SK-N-SH (cell line): Measurements from ENCODE around the gene PPP3CA.

Experiments used
- CHD2 ChIP-seq: fragments of 150-350 bp; IDR thresholded peaks from 2 replicates; pipeline ENCODE4 v1.6.1; 2018; ENCODE audit warnings: low read length; ENCODE audit not compliant: partially characterized antibody
- EP300 ChIP-seq, 2 experiments: IDR thresholded peaks; 2 replicates each; pipeline versions ENCODE4 v1.4.0 to v1.6.1; 2012; ENCODE audit warnings: borderline replicate concordance in 1 of 2, low read depth in 1 of 2, low read length in 1 of 2
- MEF2A ChIP-seq: IDR thresholded peaks from 2 replicates; pipeline ENCODE4 v1.4.0; 2012; ENCODE audit warnings: low read depth, borderline replicate concordance
- POLR2AphosphoS5 ChIP-seq: IDR thresholded peaks from 2 replicates; pipeline ENCODE4 v1.6.1; 2012; ENCODE audit warnings: low read depth, low read length
- RAD21 ChIP-seq: IDR thresholded peaks from 2 replicates; pipeline ENCODE4 v1.6.1; 2012; ENCODE audit warnings: mild to moderate bottlenecking, low read length
- REST ChIP-seq: IDR thresholded peaks from 2 replicates; pipeline ENCODE4 v1.6.1; 2012; ENCODE audit warnings: mild to moderate bottlenecking, low read depth, low read length, moderate library complexity
- SIN3A ChIP-seq: IDR thresholded peaks from 2 replicates; pipeline ENCODE4 v1.6.1; 2012; ENCODE audit warnings: low read depth, mild to moderate bottlenecking, low read length, moderate library complexity, borderline replicate concordance
- SMC3 ChIP-seq: IDR thresholded peaks from 2 replicates; pipeline ENCODE4 v1.6.1; 2012; ENCODE audit warnings: low read depth, low read length, improper control_type of control experiment
- YY1 ChIP-seq: IDR thresholded peaks from 2 replicates; pipeline ENCODE4 v1.4.0; 2012; ENCODE audit warnings: low read depth, mild to moderate bottlenecking
- TF ChIP-seq, protein P1 (sequence below): fragments of 200-600 bp; sonication (generic); IDR thresholded peaks from 2 replicates; pipeline ENCODE4 v1.6.1; 2017; ENCODE audit warnings: antibody characterized with exemption, mild to moderate bottlenecking, moderate library complexity
- TF ChIP-seq, protein P2 (sequence below): fragments of 150-350 bp; IDR thresholded peaks from 2 replicates; pipeline ENCODE4 v1.6.1; 2017; ENCODE audit warnings: antibody characterized with exemption, low read length, low read depth, borderline replicate concordance

DNA sequence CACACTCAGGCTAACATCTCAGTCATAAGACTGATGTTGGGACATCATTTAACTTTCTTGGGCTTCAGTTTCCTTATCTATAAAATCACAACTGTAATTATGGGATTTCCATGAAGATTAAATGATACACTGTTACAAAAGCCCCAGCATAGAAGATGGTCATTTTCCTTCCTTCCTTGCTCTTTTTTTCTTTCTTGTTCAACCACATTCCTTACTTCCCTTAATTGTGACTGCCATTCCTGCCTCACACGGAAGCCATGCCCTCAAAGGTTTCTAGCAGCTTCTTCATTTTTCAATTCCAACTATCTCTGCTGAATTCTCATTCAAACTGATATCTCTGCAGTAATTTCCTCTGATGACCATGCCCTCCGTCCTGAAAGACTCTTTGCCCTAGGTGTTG lies 311.8 kb downstream of the PPP3CA start:
- TF ChIP-seq, protein P1, sequence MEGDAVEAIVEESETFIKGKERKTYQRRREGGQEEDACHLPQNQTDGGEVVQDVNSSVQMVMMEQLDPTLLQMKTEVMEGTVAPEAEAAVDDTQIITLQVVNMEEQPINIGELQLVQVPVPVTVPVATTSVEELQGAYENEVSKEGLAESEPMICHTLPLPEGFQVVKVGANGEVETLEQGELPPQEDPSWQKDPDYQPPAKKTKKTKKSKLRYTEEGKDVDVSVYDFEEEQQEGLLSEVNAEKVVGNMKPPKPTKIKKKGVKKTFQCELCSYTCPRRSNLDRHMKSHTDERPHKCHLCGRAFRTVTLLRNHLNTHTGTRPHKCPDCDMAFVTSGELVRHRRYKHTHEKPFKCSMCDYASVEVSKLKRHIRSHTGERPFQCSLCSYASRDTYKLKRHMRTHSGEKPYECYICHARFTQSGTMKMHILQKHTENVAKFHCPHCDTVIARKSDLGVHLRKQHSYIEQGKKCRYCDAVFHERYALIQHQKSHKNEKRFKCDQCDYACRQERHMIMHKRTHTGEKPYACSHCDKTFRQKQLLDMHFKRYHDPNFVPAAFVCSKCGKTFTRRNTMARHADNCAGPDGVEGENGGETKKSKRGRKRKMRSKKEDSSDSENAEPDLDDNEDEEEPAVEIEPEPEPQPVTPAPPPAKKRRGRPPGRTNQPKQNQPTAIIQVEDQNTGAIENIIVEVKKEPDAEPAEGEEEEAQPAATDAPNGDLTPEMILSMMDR: no peak
- no peak for TF ChIP-seq SIN3A
- TF ChIP-seq CHD2: no peak
- TF ChIP-seq, protein P2, sequence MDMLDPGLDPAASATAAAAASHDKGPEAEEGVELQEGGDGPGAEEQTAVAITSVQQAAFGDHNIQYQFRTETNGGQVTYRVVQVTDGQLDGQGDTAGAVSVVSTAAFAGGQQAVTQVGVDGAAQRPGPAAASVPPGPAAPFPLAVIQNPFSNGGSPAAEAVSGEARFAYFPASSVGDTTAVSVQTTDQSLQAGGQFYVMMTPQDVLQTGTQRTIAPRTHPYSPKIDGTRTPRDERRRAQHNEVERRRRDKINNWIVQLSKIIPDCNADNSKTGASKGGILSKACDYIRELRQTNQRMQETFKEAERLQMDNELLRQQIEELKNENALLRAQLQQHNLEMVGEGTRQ: no peak
- no peak for TF ChIP-seq RAD21
- no peak for TF ChIP-seq POLR2AphosphoS5
- TF ChIP-seq MEF2A: no peak
- no peak for TF ChIP-seq YY1
- no peak for TF ChIP-seq SMC3
- no peak for TF ChIP-seq EP300 (IDR thresholded peaks at IDR 0.05; ENCODE audit: borderline replicate concordance in 1 of 2, low read depth in 1 of 2, low read length in 1 of 2)
- TF ChIP-seq REST: no peak
